A673 (cell line): ENCODE results near the gene HOMER2.

Source experiments
- CTCF ChIP-seq: fragments of 300-800, 200-600 bp; sonication (generic); conservative IDR thresholded peaks from 2 replicates; pipeline ENCODE4 v1.5.1; 2017; ENCODE audit warnings: low read depth, mild to moderate bottlenecking, antibody characterized with exemption, low read length, moderate library complexity, mixed read lengths
- EZH2 ChIP-seq: fragments of 200-600 bp; sonication (generic); IDR thresholded peaks from 2 replicates; pipeline ENCODE4 v1.6.1; 2017; ENCODE audit warnings: borderline replicate concordance, low read depth, mild to moderate bottlenecking, mixed read lengths, antibody characterized with exemption, low read length; ENCODE audit not compliant: poor library complexity, severe bottlenecking

GRCh38 chr15:82877825-82878224 is 74.7 kb downstream of the HOMER2 start:
- TF ChIP-seq CTCF, result no peak
- no peak for TF ChIP-seq EZH2
